ENCODE results near the gene SLC39A10. TPM values are rescaled to one million over a fixed set of nuclear protein-coding genes. Genes with fewer than 3 reads are reported as not detected.

SLC39A10 gene
- total and polyA plus RNA-seq, 9 of the 15 experiments (the other 6 are each of a cell fraction or from before 2014, with no cell fraction given) = 12.5 to 40.1 (median 23.1) TPM

- ChIA-PET POLR2A (no interaction called here), CTCF (ENCODE audit: low intra/inter-chr PET ratio) (no interaction called here)
- no peak overlapping the region for H3K27ac ChIP-seq (ENCODE audit: extremely low read depth, low read depth, low read length)
- H2AFZ ChIP-seq (ENCODE audit: low read depth, low read length) = no peak overlapping the region
- H3K9me1 ChIP-seq (ENCODE audit: control insufficient read depth, insufficient read depth, low read length) = no peaks in the 10 kb centered on the region
- no peaks in the 10 kb centered on the region for H3K27me3 ChIP-seq (ENCODE audit: control insufficient read depth in 2 of 2, insufficient read depth in 2 of 2, low read length in 2 of 2)
- in situ Hi-C loops (cut with MboI) (no loop called here), intact Hi-C loops (cut with micrococcal nuclease) (no loop called here)
- H3K79me2 ChIP-seq (ENCODE audit: control insufficient read depth, insufficient read depth, low read length) = peaks cover 11% of the 10 kb centered on the region
- H3K36me3 ChIP-seq (ENCODE audit: control insufficient read depth, insufficient read depth, low read length) = peaks cover 35% of the 10 kb centered on the region; the same call in 2 of the 3 replicates
- no peaks in the 10 kb centered on the region for H3K9me3 ChIP-seq (replicated peaks; ENCODE audit: control insufficient read depth, insufficient read depth, low read depth, low read length)
- 70% methylated on average over 3 of the region's 3 CpGs for WGBS (ENCODE audit: insufficient coverage, low coverage, missing lambda C conversion rate)
- H3K9ac ChIP-seq (ENCODE audit: insufficient read depth in 1 of 2, low read depth in 2 of 2, low read length in 2 of 2) = no peak overlapping the region
- ATAC-seq = no peak
- no peaks in the 10 kb centered on the region for H4K20me1 ChIP-seq (replicated peaks; ENCODE audit: control insufficient read depth, insufficient read depth, low read length)
- no peak for DNase-seq (ENCODE audit: extremely low read depth in 1 of 4, low spot score in 3 of 4)
- TF ChIP-seq ZNF644 (tag; IDR thresholded peaks at IDR 0.05; ENCODE audit: low read depth) = no peak
- TF ChIP-seq, protein P1, sequence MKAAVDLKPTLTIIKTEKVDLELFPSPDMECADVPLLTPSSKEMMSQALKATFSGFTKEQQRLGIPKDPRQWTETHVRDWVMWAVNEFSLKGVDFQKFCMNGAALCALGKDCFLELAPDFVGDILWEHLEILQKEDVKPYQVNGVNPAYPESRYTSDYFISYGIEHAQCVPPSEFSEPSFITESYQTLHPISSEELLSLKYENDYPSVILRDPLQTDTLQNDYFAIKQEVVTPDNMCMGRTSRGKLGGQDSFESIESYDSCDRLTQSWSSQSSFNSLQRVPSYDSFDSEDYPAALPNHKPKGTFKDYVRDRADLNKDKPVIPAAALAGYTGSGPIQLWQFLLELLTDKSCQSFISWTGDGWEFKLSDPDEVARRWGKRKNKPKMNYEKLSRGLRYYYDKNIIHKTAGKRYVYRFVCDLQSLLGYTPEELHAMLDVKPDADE (conservative IDR thresholded peaks at IDR 0.05; ENCODE audit: control insufficient read depth, low read depth, low read length) = no peak
- no peak for TF ChIP-seq TEAD2 (tag; IDR thresholded peaks at IDR 0.05)
- TF ChIP-seq ZC3H8 (IDR thresholded peaks at IDR 0.05) = no peak
- TF ChIP-seq ZNF197 (CRISPR knock-in tag; IDR thresholded peaks at IDR 0.05; ENCODE audit: low read depth) = no peak
- TF ChIP-seq, protein P2, sequence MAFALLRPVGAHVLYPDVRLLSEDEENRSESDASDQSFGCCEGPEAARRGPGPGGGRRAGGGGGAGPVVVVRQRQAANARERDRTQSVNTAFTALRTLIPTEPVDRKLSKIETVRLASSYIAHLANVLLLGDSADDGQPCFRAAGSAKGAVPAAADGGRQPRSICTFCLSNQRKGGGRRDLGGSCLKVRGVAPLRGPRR (CRISPR knock-in tag; IDR thresholded peaks at IDR 0.05) = no peak
- no peak for TF ChIP-seq NCOA2 (IDR thresholded peaks at IDR 0.05; ENCODE audit: partially characterized antibody in 2 of 2)
- TF ChIP-seq DDX20 (tag; IDR thresholded peaks at IDR 0.05; ENCODE audit: low read depth) = no peak
- TF ChIP-seq ZNF699 (CRISPR knock-in tag; IDR thresholded peaks at IDR 0.05; ENCODE audit: insufficient replicate concordance) = no peak
- TF ChIP-seq RHOXF2B (CRISPR knock-in tag; conservative IDR thresholded peaks at IDR 0.05) = no peak
- FAIRE-seq = no peak
- H3K4me3 ChIP-seq = no peak overlapping the region
- H3K4me1 ChIP-seq (replicated peaks in 1 of 2; ENCODE audit: control insufficient read depth in 2 of 2, insufficient read depth in 2 of 2, low read length in 2 of 2) = no peaks in the 10 kb centered on the region
- no peak overlapping the region for H3K4me2 ChIP-seq (ENCODE audit: insufficient read depth, low read length)
- BruUV-seq (replicated peaks) = no TSS peak
These were observed 26.1 kb downstream of the SLC39A10 start for GRCh38 chr2:195683174-195683573.

Measured in K562 (cell line).